NCI-H82 treated with DMSO at 0.1 percent for 48 hours (cell line): Measurements from ENCODE around the gene SVOP.
A peak's percentile ranks its signal among the peaks of the same experiment; 100 is the strongest.

ENCODE experiments used
- DNase-seq: peaks from one replicate; lab custom pipeline; 2025; ENCODE audit not compliant: unreplicated experiment; lab: John Stamatoyannopoulos, UW

Gene SVOP

DNA sequence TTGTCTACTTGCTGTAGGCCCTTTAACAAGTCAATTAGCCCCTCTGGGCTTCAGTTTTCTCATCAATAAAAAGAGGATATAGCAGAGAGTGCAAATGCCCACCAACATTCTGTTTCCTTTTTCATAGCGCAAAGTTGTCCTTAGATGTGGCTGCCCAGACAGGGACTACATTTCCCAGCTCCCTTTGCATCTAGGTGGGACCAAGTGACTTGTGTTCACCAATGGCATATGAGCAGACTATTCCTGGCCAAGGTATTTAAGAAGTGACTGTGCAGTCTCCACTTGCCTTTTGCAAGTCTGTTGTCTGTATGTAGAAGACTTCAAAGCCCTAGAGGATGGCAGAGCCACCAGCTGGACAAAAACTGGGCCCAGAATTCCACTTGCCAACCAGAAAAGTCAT is 81.3 kb downstream of the SVOP start:
- DNase-seq, result peak; percentile 27

DNA sequence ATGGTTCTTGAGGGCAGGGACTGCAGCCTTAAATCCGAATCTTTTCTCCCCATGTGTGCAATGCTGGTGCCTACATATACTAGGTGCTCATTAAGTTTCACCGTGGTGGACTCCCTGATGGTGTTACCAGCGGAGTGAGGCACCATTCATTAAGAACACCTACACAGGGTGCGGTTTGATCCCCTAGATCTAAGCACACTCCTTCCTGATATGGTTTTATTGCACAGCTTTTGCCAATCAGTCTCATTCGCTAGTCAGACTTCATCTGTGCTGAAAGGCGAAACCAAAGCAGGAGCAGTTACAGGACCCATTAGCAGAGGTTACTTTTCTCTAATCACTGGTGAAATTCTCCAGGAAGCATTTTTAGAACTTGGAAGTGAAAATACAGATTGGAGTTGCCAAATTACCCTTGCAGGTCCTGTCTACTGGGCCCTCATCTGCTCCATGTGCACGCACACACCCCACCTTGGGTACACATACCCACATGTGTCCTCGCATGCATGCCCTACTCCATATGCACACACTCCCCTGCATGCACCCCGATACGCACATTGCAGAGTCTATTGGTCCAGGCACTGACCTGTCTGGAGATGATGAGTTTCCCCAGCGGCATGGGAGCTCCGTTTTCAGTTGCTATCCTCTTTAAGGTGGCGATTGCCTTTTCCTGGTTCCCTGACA is 82.5 kb downstream of the SVOP start:
- no peak for DNase-seq

DNA sequence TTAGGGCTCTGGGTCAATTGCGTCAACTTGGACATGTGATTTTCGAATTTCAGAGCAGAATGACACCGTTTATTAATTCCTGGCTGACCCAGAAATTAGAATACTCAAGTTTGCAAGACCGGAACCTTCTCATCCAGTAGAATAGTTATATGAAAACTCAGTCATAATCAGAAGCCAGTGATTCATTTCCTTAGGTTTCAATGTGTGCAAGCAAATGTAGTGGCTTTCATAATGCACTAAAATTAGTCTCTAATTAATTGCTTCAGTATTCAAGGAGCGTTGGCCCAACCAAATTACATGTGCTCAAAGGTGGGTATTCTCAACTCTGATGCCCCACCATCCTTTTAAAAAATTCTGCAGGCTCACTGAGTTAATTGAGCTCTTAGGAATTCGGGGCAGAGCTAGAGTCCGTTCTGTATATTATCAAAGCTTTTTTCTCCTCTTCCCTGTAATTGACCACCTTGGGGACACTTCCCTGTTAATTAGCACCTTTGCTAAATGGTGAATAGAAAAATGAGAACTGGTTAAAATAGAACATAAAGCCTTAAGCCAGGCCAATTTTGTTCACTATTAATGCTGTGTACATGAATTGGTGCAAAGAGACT is 85.6 kb downstream of the SVOP start:
- DNase-seq, result no peak

DNA sequence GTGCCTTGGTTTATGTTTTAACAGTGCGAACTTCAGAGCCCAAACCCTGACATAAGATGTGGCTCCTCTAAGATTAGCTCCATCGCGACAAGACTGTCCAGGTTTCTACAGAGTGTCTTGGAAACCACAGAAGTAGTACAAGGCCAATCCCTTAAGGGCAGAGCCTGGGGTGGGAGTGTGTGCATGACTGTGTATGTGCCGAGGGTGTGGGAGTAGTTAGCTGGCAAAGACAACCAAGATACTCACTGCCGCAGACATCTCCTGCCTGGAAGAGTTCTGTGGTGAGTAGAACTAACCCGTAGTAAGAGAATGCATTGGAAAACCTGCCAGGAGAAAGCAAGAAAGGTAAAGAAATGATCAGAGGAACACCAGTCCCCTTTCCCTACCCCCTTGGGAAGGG is 86.9 kb downstream of the SVOP start:
- DNase-seq, result no peak

DNA sequence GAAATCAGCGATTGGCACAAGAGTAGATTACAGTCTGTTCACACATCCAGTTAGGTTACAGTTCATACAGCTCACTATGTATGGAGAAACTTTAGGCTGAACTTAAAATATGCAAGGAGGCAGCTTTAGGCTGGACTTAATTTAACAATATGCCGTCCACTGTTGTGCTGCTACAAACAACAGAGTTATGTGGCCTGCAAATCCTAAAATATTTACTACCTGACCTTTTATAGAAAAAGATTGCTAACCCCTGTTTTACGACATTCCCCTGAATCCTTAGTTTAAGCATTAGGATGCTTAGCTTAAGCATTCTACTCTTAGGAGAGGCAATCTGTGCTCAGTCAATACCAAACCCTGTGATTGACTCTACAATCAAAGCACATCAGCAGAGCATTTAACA is 90.1 kb downstream of the SVOP start:
- DNase-seq, result no peak

DNA sequence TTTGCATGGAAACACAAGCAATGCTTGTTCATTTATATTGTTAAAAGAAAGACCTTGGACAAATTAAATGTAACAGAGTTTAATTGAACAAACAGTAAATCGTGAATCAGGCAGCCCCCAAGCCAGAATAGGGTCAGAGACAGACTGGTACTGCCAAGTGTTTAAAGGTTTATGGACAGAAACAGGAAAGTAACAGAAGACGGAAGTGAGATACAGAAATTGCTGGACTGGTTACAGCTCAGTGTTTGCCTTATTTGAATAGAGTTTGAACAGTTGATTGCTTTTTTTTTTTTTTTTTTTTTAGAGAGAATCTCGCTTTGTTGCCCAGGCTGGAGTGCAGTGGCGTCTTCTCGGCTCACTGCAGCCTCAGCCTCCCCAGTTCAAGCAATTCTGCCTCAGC is 90.7 kb downstream of the SVOP start:
- no peak for DNase-seq

DNA sequence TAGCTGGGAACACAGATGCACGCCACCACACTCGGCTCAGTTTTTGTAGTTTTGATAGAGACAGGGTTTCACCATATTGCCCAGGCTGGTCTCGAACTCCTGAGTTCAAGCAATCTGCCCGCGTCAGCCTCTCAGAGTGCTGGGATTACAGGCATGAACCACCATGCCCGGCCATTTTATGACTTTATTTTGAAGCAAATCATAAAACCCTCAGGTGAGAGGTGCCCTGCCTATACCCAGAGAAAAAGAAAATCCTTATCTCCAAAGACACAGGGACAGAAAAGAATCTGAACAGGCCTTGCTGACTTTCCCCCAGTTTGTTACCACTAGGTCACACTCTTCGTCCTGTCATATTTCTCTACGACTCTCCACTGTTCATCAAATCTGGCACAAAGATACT is 92.2 kb downstream of the SVOP start:
- DNase-seq, result no peak

DNA sequence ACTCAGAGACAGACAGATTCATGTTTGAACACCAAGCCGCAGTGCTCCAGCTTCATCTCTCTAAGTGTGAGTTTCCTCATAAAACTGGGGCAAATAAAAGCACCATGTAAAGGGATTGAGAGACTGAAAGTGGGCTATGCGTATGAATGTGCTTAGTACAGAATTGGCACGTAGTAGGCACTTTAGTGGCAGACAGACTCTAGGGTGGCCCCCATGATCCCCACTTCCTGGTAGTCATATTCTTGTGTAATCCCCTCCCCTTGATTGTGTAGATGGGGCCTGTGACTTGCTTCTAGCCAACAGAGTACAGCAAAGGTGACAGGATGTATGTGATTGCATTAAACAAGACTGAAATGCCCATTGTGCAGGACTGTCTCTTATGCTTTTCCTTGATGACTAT is 98.0 kb downstream of the SVOP start:
- no peak for DNase-seq

DNA sequence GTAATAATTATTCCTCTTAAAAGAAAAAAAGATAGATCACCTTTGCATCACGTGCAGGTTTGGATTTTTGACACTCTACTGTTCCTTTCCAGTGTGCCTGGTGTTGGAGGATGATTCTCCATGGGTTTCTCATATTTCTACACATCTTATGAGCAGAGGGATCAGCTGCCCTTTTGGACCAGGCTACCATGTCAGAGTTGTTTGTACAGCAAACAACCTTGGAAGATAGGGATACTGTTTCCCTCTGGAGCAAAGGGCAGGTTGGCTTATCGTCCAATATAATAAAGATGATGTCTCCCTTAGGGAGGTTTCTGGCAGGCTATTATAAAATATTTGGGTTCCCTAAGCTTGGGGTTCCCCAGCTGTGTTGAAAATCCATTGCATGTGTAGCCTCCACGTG is 98.9 kb downstream of the SVOP start:
- no peak for DNase-seq

DNA sequence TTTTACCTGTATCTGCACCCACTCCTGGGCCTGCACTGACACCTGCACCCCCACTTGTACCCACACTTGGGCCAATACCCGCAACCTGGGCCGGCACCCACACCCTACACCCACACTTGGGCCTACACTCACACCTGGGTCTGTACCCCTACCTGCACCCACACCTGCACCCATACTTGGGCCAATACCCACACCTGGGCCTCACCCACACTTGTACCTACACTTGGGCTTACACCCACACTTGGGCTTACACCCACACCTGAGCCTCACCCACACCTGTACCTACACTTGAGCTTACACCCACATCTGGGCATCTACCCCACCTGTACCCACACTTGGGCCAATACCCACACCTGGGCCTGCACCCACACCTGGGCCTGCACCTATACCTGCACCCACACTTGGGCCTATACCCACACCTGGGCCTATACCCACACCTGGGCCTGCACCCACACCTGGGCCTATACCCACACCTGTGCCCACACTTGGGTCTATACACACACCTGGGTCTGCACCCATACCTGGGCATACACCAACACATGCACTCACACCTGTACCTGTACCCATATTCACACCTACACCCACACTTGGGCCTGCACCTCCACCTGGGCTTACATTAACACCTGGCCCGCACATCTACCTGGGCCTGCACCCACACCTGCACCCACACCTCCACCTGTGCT is 101.8 kb downstream of the SVOP start:
- DNase-seq, result no peak

DNA sequence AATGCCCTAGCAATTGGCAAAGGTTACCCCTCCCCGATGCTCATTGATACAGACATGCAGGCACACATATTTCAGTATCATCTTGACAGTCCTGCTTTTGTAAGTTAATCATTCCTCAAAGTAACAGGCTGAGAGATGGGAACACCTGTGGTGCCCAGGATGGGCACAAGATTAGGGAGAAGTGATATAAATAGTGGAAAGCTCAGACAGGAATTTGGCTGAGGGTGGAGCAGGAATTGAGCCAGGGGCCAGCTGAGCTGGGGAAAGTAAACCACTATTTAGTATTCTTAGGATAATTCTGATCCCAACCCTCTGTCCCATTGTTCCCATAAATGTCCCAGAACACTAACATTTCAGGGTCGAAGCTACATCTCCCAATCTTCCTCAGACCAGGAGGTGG is 102.7 kb downstream of the SVOP start:
- DNase-seq, result no peak

DNA sequence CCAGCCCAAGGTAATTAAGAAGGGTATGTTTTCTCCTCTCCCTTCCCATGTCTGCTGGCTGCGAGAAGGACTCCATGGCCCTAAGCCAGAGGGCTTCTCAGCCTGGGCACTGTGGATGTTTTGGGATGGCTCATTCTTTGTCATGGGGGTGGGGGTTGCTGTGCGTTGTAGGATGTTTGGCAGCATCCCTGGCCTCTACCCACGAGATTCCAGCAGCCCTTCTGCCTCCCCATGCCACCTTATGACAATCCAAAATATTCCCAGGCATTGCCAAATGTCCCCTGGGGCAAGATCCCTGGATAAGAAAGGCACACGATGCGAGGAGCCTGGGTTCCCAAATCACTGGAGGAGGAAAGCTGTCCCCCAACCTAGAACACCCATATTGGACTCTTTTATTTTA is 104.5 kb downstream of the SVOP start:
- DNase-seq, result no peak

DNA sequence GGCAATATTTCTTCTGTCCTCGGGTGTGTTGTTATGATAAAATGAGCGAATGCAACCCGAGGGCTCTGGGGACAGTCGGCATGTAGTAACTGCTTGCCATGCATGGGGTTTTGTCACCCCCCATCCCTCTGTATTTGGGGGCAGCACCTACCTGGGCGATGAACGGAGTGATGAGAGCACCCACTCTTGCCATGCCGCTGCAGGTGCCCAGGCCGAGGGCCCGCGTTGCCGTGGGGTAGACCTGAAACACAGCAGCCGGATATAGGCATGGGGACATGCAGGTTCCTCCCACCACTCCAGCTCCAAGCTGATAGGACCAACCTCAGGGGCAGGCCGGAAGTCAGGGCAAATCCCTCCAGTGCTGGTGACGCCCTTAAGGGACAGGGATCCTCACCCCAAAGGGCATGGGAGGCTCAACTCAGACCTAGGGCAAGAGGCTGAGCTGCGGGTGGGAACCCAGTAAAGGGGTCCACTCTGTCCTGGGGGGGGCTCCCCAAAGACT is 105.2 kb downstream of the SVOP start:
- no peak for DNase-seq

DNA sequence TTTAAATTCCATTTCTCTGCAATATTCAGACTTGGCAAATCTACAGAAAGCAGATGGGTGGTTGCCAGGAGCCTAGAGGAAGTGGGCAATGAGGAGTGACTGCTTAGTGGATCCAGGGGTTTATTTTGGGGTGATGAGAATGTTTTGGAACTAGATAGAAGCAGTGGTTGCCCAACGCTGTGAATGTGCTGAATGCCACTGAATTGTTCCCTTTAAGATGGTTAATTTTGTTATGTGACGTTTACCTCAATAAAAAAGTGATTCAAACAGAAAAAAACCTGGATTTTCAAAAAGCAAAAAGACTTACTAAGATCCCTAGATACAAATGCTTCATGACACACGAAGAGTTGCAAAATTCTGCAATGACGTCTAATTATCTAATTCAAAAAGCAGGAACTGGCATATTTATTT is 106.7 kb downstream of the SVOP start:
- DNase-seq, result no peak

DNA sequence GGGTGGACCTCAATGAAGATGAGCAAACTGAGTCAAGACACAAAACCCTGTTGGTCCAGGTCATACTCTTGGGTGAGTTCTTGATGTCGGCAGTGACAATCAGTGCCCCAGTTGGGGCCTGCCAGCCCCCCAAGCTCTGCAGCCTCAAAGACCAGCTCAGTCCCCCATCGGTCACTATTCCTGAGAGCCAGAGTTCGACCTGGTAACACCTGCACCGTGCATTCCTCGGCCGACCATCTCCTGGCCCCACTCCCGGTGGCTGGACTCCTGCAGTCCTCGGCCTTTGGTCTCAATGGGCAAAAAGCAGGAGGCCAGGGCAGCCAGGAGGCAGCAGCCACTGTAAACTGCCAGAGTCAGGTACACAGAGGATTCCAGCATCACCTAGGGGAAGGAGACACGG is 108.5 kb downstream of the SVOP start:
- DNase-seq, result no peak

DNA sequence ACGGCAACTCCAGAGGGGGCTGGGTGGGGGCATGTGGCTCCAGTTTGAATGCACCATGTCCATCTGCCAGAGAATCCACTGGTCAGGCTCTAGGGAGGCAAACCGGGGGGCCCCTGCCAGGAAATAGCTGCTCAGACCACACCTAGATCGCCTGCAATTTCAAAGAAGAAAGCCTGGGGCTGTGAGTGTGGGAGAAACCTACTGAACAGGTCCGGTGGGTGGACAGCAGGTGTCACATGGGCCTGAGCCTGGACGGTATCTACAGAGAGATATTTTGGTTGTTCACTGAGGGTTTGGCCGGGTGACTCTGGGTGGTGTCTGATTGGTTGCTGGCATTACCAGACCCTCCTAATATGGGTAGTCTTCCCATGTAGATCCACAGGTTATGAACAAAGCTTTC is 109.0 kb downstream of the SVOP start:
- DNase-seq, result no peak

DNA sequence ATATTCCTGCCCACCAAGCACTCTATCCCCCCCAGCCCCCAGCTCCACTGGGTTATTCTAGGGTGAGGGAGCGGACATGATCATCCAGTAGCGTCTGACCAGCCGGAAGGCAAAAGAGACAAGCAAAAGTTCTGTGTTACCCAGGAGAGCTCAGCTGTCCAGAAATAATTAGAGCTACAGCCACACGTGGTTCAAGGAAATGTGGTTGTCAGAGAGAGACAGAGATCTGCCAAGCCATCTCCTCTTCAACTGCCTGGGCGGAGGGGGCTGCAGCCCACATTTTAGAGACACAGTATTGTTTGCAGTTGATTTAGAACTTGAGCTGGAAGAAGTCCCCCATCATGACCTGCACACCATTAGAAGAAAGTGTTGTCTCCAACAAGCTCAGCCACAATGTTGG is 110.5 kb downstream of the SVOP start:
- no peak for DNase-seq

DNA sequence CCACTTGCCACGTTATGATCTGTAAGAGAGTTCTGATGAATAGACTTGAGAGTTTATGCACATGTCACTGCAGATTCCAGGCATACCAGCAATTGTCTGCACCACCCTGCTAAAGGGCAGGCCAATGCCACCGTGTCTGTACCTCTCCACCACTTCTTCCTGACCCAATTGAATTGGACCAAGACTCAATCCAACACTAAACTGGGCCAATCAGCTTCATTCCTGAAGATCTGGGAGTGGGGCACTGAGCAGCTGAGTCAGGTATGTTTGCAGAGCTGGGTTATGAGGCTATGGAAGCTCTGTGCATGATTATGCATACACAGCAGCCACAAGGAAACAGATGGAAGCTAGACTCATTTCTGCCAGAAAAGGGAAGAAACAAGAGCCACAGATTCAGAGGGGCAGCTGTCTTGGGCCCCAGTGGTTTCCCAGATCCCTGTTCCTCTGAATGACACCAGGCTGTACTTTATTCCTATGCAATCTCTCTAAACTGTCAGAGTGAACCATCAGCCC is 113.0 kb downstream of the SVOP start:
- DNase-seq, result no peak

DNA sequence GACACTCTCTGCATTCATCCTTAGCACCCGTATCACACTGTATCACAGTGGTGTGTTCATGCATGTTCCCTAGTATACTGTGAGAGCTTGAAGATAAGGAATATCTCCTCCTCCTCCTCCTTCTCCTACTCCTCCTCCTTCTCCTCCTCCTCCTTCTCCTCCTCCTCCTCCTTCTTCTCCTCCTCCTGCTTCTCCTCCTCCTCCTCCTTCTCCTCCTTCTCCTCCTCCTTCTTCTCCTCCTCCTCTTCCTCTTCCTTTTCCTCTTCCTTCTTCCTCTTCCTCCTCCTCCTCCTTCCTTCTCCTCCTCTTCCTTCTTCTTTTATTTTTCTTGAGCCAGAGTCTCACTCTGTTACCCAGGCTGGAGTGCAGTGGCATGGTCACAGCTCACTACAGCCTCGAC is 113.9 kb downstream of the SVOP start:
- no peak for DNase-seq

DNA sequence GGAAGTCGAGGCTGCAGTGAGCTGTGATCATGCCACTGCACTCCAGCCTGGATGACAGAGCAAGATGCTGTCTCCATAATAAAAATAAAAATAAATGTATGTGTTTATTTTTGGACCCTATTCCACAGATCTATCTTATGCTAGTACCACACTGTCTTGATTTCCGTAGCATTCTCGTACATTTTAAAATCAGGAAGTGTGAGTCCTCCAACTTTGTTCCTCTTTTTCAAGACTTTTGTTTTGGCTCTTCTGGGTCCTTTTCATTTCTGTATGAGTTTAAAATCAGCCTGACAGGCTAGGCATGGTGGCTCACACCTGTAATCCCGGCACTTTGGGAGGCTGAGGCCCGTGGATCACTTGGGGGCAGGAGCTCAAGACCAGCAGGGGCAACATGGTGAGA is 115.1 kb downstream of the SVOP start:
- DNase-seq, result no peak

DNA sequence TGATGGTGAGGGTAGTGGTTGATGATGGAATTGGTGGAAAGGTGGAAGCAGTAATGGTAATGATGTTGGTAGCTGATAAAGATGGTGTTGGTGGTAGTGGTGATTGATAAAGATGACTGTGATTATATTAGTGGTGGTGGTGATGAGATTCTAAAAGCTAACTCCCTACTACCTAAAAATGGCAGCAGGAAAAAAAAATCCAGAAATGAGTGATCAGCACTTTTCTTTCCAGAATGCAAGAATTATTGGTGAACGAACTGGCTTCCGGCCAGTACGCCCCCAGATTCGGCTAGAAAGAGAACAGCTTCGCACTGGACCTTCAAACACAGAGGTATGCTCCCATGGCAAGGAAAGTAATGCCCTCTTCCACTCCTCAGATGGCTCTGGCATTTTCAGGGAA is 121.7 kb downstream of the SVOP start:
- no peak for DNase-seq

DNA sequence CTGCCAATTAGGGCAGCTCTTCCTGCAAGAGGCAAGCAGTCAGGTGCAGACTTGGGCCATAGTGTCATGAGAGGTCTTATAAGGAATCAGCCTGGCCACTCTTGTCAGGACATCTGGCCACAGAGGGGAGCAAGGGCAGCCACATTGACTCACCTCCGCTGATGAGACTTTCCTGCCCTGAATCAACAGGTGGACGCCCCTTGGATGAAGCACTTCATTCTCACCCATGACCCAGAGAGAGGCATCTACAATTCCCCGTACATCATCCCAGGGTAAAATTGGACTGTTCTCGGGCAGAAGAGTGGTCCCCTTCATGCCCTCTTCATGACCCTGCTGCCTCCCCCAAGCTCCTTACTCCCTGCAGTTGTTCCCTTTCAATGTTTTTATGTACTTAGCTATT is 124.1 kb downstream of the SVOP start:
- DNase-seq, result no peak
